ENCODE data around the gene VAC14.
A peak's percentile ranks its signal among the peaks of the same experiment; 100 is the strongest.
"Not testable (repeated sequence)": the region's sequence is repeated elsewhere in the genome, so short reads cannot be mapped to it uniquely, and the experiment has no call there.

Gene VAC14
- total RNA-seq: 29.7 to 51.4 (median 41.9) reads per million in 3 experiments

- peak; percentile 97 for DNase-seq
Measured at GRCh38 chr16:70800781-70801480, at the start of gene VAC14. Gene VAC14 (minus strand): TSS chr16:70801158. CDS start chr16:70800900, 258 bp downstream.

- not testable (repeated sequence) for DNase-seq
Measured at GRCh38 chr16:70823498-70824118, 22.6 kb upstream of the VAC14 start.

GRCh38 chr16:70822734-70823133 is 21.8 kb upstream of the VAC14 start:
- not testable (repeated sequence) for DNase-seq

GRCh38 chr16:70818088-70818487 is 17.1 kb upstream of the VAC14 start:
- DNase-seq: not testable (repeated sequence)

GRCh38 chr16:70809392-70810060 is 8.6 kb upstream of the VAC14 start:
- DNase-seq: no peak

- DNase-seq: no peak
Measured at GRCh38 chr16:70808371-70808770, 7.4 kb upstream of the VAC14 start.

- no peak for DNase-seq
Measured at GRCh38 chr16:70805787-70806186, 4.8 kb upstream of the VAC14 start.

GRCh38 chr16:70805380-70805779 is 4.4 kb upstream of the VAC14 start:
- DNase-seq: no peak

- DNase-seq: no peak
Measured at GRCh38 chr16:70804734-70805169, 3.8 kb upstream of the VAC14 start.

- DNase-seq: no peak
Measured at GRCh38 chr16:70804153-70804733, 3.3 kb upstream of the VAC14 start.

- no peak for DNase-seq
Measured at GRCh38 chr16:70803319-70803718, 2.4 kb upstream of the VAC14 start.

GRCh38 chr16:70801611-70802010 is 653 bp upstream of the VAC14 start:
- no peak for DNase-seq

GRCh38 chr16:70800311-70800710 is 647 bp downstream of the VAC14 start:
- no peak for DNase-seq

- DNase-seq: no peak
Measured at GRCh38 chr16:70796301-70796700, 4.7 kb downstream of the VAC14 start.

- no peak for DNase-seq
Measured at GRCh38 chr16:70795296-70795912, 5.6 kb downstream of the VAC14 start.

GRCh38 chr16:70793851-70794502 is 7.0 kb downstream of the VAC14 start:
- DNase-seq: no peak

- no peak for DNase-seq
Measured at GRCh38 chr16:70790815-70791214, 10.1 kb downstream of the VAC14 start.

GRCh38 chr16:70789595-70790447 is 11.1 kb downstream of the VAC14 start:
- DNase-seq: no peak

- DNase-seq: no peak
Measured at GRCh38 chr16:70788668-70789594, 12.0 kb downstream of the VAC14 start.

Measured in central memory CD4-positive, alpha-beta T cell (primary cell).